A673 (cell line): ENCODE measurements around the gene NUMB. TPM values are rescaled to one million over a fixed set of nuclear protein-coding genes. Genes with fewer than 3 reads are reported as not detected.

Experiments
- BruUV-seq: library from RNA; stranded (reverse); fragments of 400-500 nt; replicated peaks from 2 replicates; lab custom pipeline; 2021; lab: Mats Ljungman, UMichigan
- CTCF ChIA-PET: fragments of 300-600 bp; sonication (Branson Sonifier 250); formaldehyde crosslinking; loops from one replicate; lab custom pipeline; 2022; ENCODE audit warnings: antibody characterized with exemption; lab: Charles Lee
- POLR2A ChIA-PET: fragments of 300-600 bp; sonication (Branson Sonifier 250); formaldehyde crosslinking; loops from one replicate; lab custom pipeline; 2022; ENCODE audit warnings: antibody characterized with exemption; ENCODE audit not compliant: low non-redundant PET; lab: Charles Lee
- DNase-seq: peaks from one replicate; pipeline ENCODE4 v3.0.0-alpha.2; 2015; ENCODE audit warnings: low spot score
- H3K27ac ChIP-seq: fragments of 200-600 bp; sonication (generic); 2 replicates; pipeline ENCODE4 v1.5.1; 2016; ENCODE audit warnings: mixed run types, low read depth, mild to moderate bottlenecking, mixed read lengths, antibody characterized with exemption, low read length; ENCODE audit not compliant: poor library complexity, severe bottlenecking
- H3K27me3 ChIP-seq: fragments of 200-600 bp; sonication (generic); replicated peaks from 2 replicates; pipeline ENCODE4 v1.6.1; 2017; ENCODE audit warnings: mixed run types, low read depth, mild to moderate bottlenecking, mixed read lengths, antibody characterized with exemption, low read length; ENCODE audit not compliant: insufficient read depth, poor library complexity
- H3K36me3 ChIP-seq: fragments of 200-600 bp; sonication (generic); 2 replicates; pipeline ENCODE4 v1.6.1; 2016; ENCODE audit warnings: mixed run types, mild to moderate bottlenecking, mixed read lengths, antibody characterized with exemption, low read length; ENCODE audit not compliant: insufficient read depth, poor library complexity, severe bottlenecking
- H3K4me1 ChIP-seq: fragments of 200-600 bp; sonication (generic); 2 replicates; pipeline ENCODE4 v1.6.1; 2017; ENCODE audit warnings: mixed run types, mild to moderate bottlenecking, mixed read lengths, antibody characterized with exemption, low read length; ENCODE audit not compliant: insufficient read depth, poor library complexity, severe bottlenecking
- H3K4me3 ChIP-seq: fragments of 200-600 bp; sonication (generic); 2 replicates; pipeline ENCODE4 v1.5.1; 2016; ENCODE audit warnings: low read depth, mixed run types, mild to moderate bottlenecking, mixed read lengths, low read length; ENCODE audit not compliant: poor library complexity, severe bottlenecking
- H3K9me3 ChIP-seq: fragments of 200-600 bp; sonication (generic); 2 replicates; pipeline ENCODE4 v1.6.1; 2016; ENCODE audit warnings: mixed run types, low read depth, mild to moderate bottlenecking, mixed read lengths, antibody characterized with exemption, low read length; ENCODE audit not compliant: poor library complexity, severe bottlenecking
- CTCF ChIP-seq: fragments of 300-800, 200-600 bp; sonication (generic); conservative IDR thresholded peaks from 2 replicates; pipeline ENCODE4 v1.5.1; 2017; ENCODE audit warnings: low read depth, mild to moderate bottlenecking, antibody characterized with exemption, low read length, moderate library complexity, mixed read lengths
- EZH2 ChIP-seq: fragments of 200-600 bp; sonication (generic); IDR thresholded peaks from 2 replicates; pipeline ENCODE4 v1.6.1; 2017; ENCODE audit warnings: borderline replicate concordance, low read depth, mild to moderate bottlenecking, mixed read lengths, antibody characterized with exemption, low read length; ENCODE audit not compliant: poor library complexity, severe bottlenecking
- intact Hi-C: fragments of 100-400 bp; cut with micrococcal nuclease; formaldehyde crosslinking; loops from one replicate; pipeline ENCODE4 v1.10.0; 2022; ENCODE audit not compliant: unreplicated experiment
- total RNA-seq: library from RNA; stranded (reverse); gene quantifications from 2 replicates; pipeline ENCODE4 v1.2.3, GENCODE V29; 2021

NUMB gene
- total RNA-seq, 1 experiment from 2014 or later = 46.3 TPM

DNA sequence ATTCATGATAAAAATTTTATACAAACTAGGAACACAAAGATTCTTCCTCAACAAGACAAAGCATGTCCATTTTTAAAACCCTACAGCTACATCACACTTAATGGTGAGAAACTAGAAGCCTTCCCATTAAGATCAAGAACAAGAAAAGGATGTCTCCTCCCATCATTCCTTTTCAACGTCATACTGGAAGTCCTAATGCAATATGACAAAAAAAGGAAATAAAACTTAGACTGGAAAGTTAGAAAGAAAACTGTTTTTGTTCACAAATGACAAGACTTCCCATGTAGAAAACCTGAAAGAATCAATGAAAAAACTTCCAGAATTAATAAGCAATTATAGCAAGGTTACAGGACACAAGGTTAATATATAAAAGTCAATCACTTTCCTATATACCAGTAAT is 82.5 kb downstream of the NUMB start:
- CTCF ChIA-PET = no interaction called here
- H3K27ac ChIP-seq = no peak overlapping the region

GRCh38 chr14:73374218-73374617 is 84.1 kb downstream of the NUMB start:
- no peaks in the 10 kb centered on the region for H3K9me3 ChIP-seq
- ChIA-PET POLR2A (interaction anchor here (0.7 kb wide), 1 partner anchor 64 kb away, joined by 6 read pairs; no protein-coding TSS in a partner anchor), CTCF (no interaction called here)
- TF ChIP-seq EZH2 (no peak), CTCF (no peak)
- H3K4me1 ChIP-seq = peaks cover 4% of the 10 kb centered on the region
- H3K36me3 ChIP-seq = no peaks in the 10 kb centered on the region
- H3K4me3 ChIP-seq = no peak overlapping the region
- no peaks in the 10 kb centered on the region for H3K27me3 ChIP-seq
- intact Hi-C loops = no loop called here
- no peak overlapping the region for H3K27ac ChIP-seq
- DNase-seq = no peak
- BruUV-seq = no TSS peak

More for the DNA sequence above, 82.5 kb downstream of the NUMB start:
- DNase-seq = no peak
- BruUV-seq = no TSS peak
- POLR2A ChIA-PET = no interaction called here
- Histone ChIP-seq H3K9me3 (no peaks in the 10 kb centered on the region), H3K4me1 (no peaks in the 10 kb centered on the region), H3K36me3 (no peaks in the 10 kb centered on the region), H3K4me3 (no peak overlapping the region), H3K27me3 (no peaks in the 10 kb centered on the region)
- intact Hi-C loops = no loop called here
- TF ChIP-seq EZH2 = no peak
- TF ChIP-seq CTCF = no peak

- H3K27me3 ChIP-seq = no peaks in the 10 kb centered on the region
- BruUV-seq = no TSS peak
- H3K27ac ChIP-seq = no peak overlapping the region
- H3K4me3 ChIP-seq = no peak overlapping the region
- TF ChIP-seq CTCF (no peak), EZH2 (no peak)
- no peak for DNase-seq
- H3K9me3 ChIP-seq = no peaks in the 10 kb centered on the region
- intact Hi-C loops = no loop called here
- H3K36me3 ChIP-seq = no peaks in the 10 kb centered on the region
- ChIA-PET CTCF (no interaction called here), POLR2A (no interaction called here)
- peaks cover 4% of the 10 kb centered on the region for H3K4me1 ChIP-seq
These were observed 85.8 kb downstream of the NUMB start for GRCh38 chr14:73372529-73372928.
